HG03520 (cell line): ENCODE data around the gene GGT5.

ENCODE experiments used
- ATAC-seq: cut with Tn5 transposase; IDR thresholded peaks from one replicate; pipeline ENCODE4 v1.9.1; 2021; ENCODE audit warnings: mild to moderate bottlenecking, moderate library complexity; ENCODE audit not compliant: unreplicated experiment

GGT5 gene

DNA sequence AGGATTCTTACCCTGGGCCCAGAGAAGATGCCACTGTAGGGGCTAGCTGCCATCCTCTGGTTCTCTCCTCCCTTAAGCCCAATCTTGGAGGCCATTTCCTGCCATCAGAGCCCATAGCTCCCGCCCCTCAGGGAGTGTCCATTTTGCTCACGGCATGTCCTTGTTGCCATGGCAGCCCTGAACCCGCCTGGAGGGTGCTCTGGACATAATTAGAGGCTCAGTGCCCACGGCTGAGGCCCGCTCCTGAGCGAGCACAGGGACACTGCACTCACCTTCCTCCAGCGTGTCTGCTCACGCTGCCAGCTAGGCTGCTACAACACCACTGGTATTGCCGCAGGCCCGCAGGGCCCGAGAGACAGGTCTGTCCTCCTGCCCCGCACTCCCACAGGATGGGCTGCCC lies 74.7 kb downstream of the GGT5 start:
- ATAC-seq = no peak
